GM12873 (cell line): Measurements from ENCODE around the gene SLC38A3.

Experiments
- CTCF ChIP-seq: IDR thresholded peaks from 2 replicates; pipeline ENCODE4 v1.5.1; 2012; ENCODE audit warnings: low read depth, mild to moderate bottlenecking, moderate library complexity, low read length, control low read depth; ENCODE audit not compliant: insufficient read depth; ENCODE audit errors: missing control alignments

Gene SLC38A3

GRCh38 chr3:50260027-50260941, 55.2 kb downstream of the SLC38A3 start:
- TF ChIP-seq CTCF: peak; percentile 95

GRCh38 chr3:50260942-50261441, 55.9 kb downstream of the SLC38A3 start:
- TF ChIP-seq CTCF: no peak

GRCh38 chr3:50261505-50261904, 56.4 kb downstream of the SLC38A3 start:
- no peak for TF ChIP-seq CTCF

DNA sequence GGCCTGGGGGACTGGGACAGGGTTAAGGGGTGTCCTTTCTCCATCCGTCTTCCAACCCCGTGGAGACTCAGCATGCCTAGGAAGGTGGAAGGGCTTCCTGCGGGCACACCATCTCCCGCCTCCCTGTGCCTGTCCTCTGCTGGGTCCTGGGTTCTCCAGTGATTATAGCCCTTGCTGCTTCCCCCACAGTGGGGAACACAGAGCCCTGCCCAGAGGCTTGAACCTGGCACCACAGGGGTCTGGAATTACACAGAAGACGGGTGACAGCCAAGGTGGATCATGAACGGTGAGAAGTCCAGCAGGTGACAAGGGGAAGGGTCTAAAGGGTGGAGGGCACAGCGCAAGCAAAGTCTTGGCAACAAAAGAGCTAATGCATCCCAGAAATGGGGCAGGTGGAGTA, 57.7 kb downstream of the SLC38A3 start:
- no peak for TF ChIP-seq CTCF

GRCh38 chr3:50263478-50264382, 58.7 kb downstream of the SLC38A3 start:
- TF ChIP-seq CTCF: no peak

DNA sequence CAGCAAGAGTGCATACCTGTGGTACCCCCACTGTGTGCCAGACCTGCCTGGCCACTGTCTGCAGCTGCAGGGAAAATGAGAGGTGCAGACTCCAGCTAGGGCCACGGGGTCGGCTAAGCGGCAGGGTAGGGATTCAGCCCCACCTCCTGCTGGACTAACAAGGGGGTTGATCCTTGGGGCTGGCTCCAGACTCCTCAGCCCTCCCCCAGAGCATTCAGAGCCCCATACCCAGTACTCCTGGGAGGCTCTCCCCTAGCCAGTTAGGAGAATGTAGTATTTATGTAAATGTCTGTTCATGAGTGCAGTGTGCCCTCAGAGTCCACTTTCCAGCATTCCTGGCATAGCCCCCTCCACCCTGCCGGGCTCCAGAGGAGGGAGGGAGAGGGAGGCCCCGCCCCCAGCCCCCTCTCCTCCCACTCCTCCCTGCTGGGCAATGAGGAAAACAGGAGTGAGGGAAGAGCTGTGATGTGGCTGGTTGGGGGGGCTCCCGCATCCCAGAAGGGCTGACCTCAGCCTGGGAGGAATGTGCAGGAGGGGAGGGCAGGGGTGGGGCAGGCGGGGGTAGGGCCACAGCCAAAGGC, 59.4 kb downstream of the SLC38A3 start:
- TF ChIP-seq CTCF: no peak
